ENCODE results near the gene TPCN2. TPM values are rescaled to one million over a fixed set of nuclear protein-coding genes. Genes with fewer than 3 reads are reported as not detected.

The TPCN2 gene
- total RNA-seq, 1 experiment from 2014 or later, result 20.6 TPM

GRCh38 chr11:69125861-69126260 lies 77.1 kb downstream of the TPCN2 start:
- Histone ChIP-seq H3K27ac (ENCODE audit: low read length) (peak overlapping the region; percentile 94), H3K36me3 (ENCODE audit: control insufficient read depth, insufficient read depth, low read length) (no peaks in the 10 kb centered on the region), H3K27me3 (ENCODE audit: control insufficient read depth, insufficient read depth, low read length) (no peaks in the 10 kb centered on the region), H3K4me3 (ENCODE audit: low read depth in 2 of 2, low read length in 2 of 2) (no peak overlapping the region), H3K9me3 (ENCODE audit: control insufficient read depth, insufficient read depth, low read depth, low read length) (no peaks in the 10 kb centered on the region), H3K4me1 (ENCODE audit: control insufficient read depth, insufficient read depth, low read length) (peaks cover 62% of the 10 kb centered on the region)
- no peak for TF ChIP-seq TCF7L2 (IDR thresholded peaks at IDR 0.05; ENCODE audit: low read depth, low read length)
- TF ChIP-seq REST (IDR thresholded peaks at IDR 0.05; ENCODE audit: insufficient read depth in 1 of 2, low read depth in 2 of 2, low read length in 1 of 2), result no peak
- TF ChIP-seq CTCF (IDR thresholded peaks at IDR 0.05), result no peak
- no peak for TF ChIP-seq SIN3A (IDR thresholded peaks at IDR 0.05; ENCODE audit: borderline replicate concordance, insufficient read depth, low read depth, low read length)
- TF ChIP-seq POLR2AphosphoS5 (IDR thresholded peaks at IDR 0.05; ENCODE audit: low read depth, low read length), result no peak
- DNase-seq (ENCODE audit: low read depth, low spot score), result no peak
- POLR2A ChIA-PET, result no interaction called here
- in situ Hi-C loops (cut with HindIII; ENCODE audit: low pct_unique_long_range_greater_than_20kb, low sequenced_read_pairs) (no loop called here), intact Hi-C loops (cut with micrococcal nuclease; ENCODE audit: unreplicated experiment) (loop anchor here (5.0 kb wide), 1 partner anchor 516 kb away; the partner anchor contains the start of gene CCND1)
- no peak for ATAC-seq
- CTCF ChIA-PET, result no interaction called here
- no TSS peak for BruUV-seq (replicated peaks)

- no peak overlapping the region for H3K4me3 ChIP-seq (ENCODE audit: low read depth in 2 of 2, low read length in 2 of 2)
- in situ Hi-C loops (cut with HindIII; ENCODE audit: low pct_unique_long_range_greater_than_20kb, low sequenced_read_pairs) (no loop called here), intact Hi-C loops (cut with micrococcal nuclease; ENCODE audit: unreplicated experiment) (loop anchor here (5.0 kb wide), 1 partner anchor 516 kb away; the partner anchor contains the start of gene CCND1)
- ChIA-PET CTCF (no interaction called here), POLR2A (no interaction called here)
- ATAC-seq (no peak), DNase-seq (ENCODE audit: low read depth, low spot score) (no peak)
- H3K9me3 ChIP-seq (ENCODE audit: control insufficient read depth, insufficient read depth, low read depth, low read length), result no peaks in the 10 kb centered on the region
- no TSS peak for BruUV-seq (replicated peaks)
- peak overlapping the region; percentile 94 for H3K27ac ChIP-seq (ENCODE audit: low read length)
- H3K4me1 ChIP-seq (ENCODE audit: control insufficient read depth, insufficient read depth, low read length), result peaks cover 62% of the 10 kb centered on the region
- no peak for TF ChIP-seq REST (IDR thresholded peaks at IDR 0.05; ENCODE audit: insufficient read depth in 1 of 2, low read depth in 2 of 2, low read length in 1 of 2)
- no peak for TF ChIP-seq SIN3A (IDR thresholded peaks at IDR 0.05; ENCODE audit: borderline replicate concordance, insufficient read depth, low read depth, low read length)
- TF ChIP-seq POLR2AphosphoS5 (IDR thresholded peaks at IDR 0.05; ENCODE audit: low read depth, low read length), result no peak
- TF ChIP-seq CTCF (IDR thresholded peaks at IDR 0.05), result no peak
- no peak for TF ChIP-seq TCF7L2 (IDR thresholded peaks at IDR 0.05; ENCODE audit: low read depth, low read length)
- H3K36me3 ChIP-seq (ENCODE audit: control insufficient read depth, insufficient read depth, low read length), result no peaks in the 10 kb centered on the region
- H3K27me3 ChIP-seq (ENCODE audit: control insufficient read depth, insufficient read depth, low read length), result no peaks in the 10 kb centered on the region
Measured at GRCh38 chr11:69126286-69126685, 77.6 kb downstream of the TPCN2 start.
